Gastroesophageal sphincter (tissue), 4 donors: ENCODE results near the gene PGBD4. TPM values are rescaled to one million over a fixed set of nuclear protein-coding genes. Genes with fewer than 3 reads are reported as not detected.

Source experiments
- ATAC-seq: fragments of 150-250 bp; one replicate; pipeline ENCODE4 v1.9.1; 2016; ENCODE audit warnings: mild to moderate bottlenecking, moderate library complexity
- H3K27ac ChIP-seq, 4 donors: fragments of 200-600 bp; sonication (generic) in 3 of 4; 1 replicate in 3 of 4; 2 replicates in 1 of 4; pipeline ENCODE4 v1.5.1; 2016 to 2019
- H3K27me3 ChIP-seq: fragments of 200-600 bp; sonication (generic); one replicate; pipeline ENCODE4 v1.5.1; 2019
- H3K36me3 ChIP-seq, 2 donors: fragments of 200-600 bp; sonication (generic); one replicate each; pipeline ENCODE4 v1.5.1; 2019; ENCODE audit warnings: control low read depth in 1 of 2
- H3K4me1 ChIP-seq, 3 donors: fragments of 200-600 bp; sonication (generic); 1 replicate in 2 of 3; 2 replicates in 1 of 3; pipeline ENCODE4 v1.5.1; 2016 to 2019; ENCODE audit warnings: control low read depth in 2 of 3
- H3K4me3 ChIP-seq, 2 donors: fragments of 200-600 bp; sonication (generic); one replicate each; pipeline ENCODE4 v1.5.1; 2019; ENCODE audit warnings: mild to moderate bottlenecking in 1 of 2, moderate library complexity in 1 of 2
- H3K9me3 ChIP-seq, 3 donors: fragments of 200-600 bp; sonication (generic); one replicate each; pipeline ENCODE4 v1.5.1; 2017 to 2019; ENCODE audit warnings: control low read depth in 2 of 3
- CTCF ChIP-seq, 4 experiments: fragments of 200-600 bp in 2 of 4; fragments of 450-650 bp in 2 of 4; sonication (generic) in 1 of 4; IDR thresholded peaks; one replicate each; pipeline ENCODE4 v1.5.1; 2017 to 2019; ENCODE audit warnings: antibody characterized with exemption in 4 of 4, mild to moderate bottlenecking in 2 of 4, moderate library complexity in 2 of 4
- EP300 ChIP-seq: sonication (generic); formaldehyde crosslinking; IDR thresholded peaks from one replicate; pipeline ENCODE4 v1.6.1; 2017; ENCODE audit warnings: antibody characterized with exemption, mild to moderate bottlenecking
- POLR2A ChIP-seq, 2 donors: fragments of 450-650 bp; IDR thresholded peaks; one replicate each; pipeline ENCODE4 v1.6.1; 2017; ENCODE audit warnings: antibody characterized with exemption in 2 of 2, mild to moderate bottlenecking in 2 of 2, moderate library complexity in 1 of 2
- POLR2AphosphoS5 ChIP-seq: sonication (generic); formaldehyde crosslinking; IDR thresholded peaks from one replicate; pipeline ENCODE4 v1.6.1; 2017; ENCODE audit warnings: antibody characterized with exemption
- WGBS, 2 donors: methylation state at CpG; one replicate each; pipeline ENCODE4 v1.1.5; 2018; ENCODE audit warnings: low coverage in 1 of 2; 5-methylcytosine and 5-hydroxymethylcytosine counted together
- total RNA-seq, 4 donors: library from RNA; depleted of rRNA; stranded (reverse); fragments of >200 nt; gene quantifications; one replicate each; pipeline ENCODE4 v1.1.0, GENCODE V29; 2016

Gene PGBD4
- total RNA-seq, 4 donors from 2014 or later: 0.82 to 1.6 (median 1.4) TPM

- no peak for TF ChIP-seq POLR2AphosphoS5
- no peak for TF ChIP-seq CTCF (IDR thresholded peaks at IDR 0.05)
- TF ChIP-seq POLR2A (IDR thresholded peaks at IDR 0.05): no peak
- no peak overlapping the region for H3K27ac ChIP-seq
- H3K36me3 ChIP-seq: no peaks in the 10 kb centered on the region
- H3K4me1 ChIP-seq: no peaks in the 10 kb centered on the region
- H3K27me3 ChIP-seq: no peaks in the 10 kb centered on the region
- H3K4me3 ChIP-seq: no peak overlapping the region
- H3K9me3 ChIP-seq: no peaks in the 10 kb centered on the region
- ATAC-seq: no peak
Measured at GRCh38 chr15:34126522-34126921, 24.6 kb downstream of the PGBD4 start.

GRCh38 chr15:34128898-34129297 lies 27.0 kb downstream of the PGBD4 start:
- no peak for ATAC-seq
- H3K27ac ChIP-seq: no peak overlapping the region
- H3K4me3 ChIP-seq: no peak overlapping the region
- no peaks in the 10 kb centered on the region for H3K27me3 ChIP-seq
- H3K4me1 ChIP-seq: no peaks in the 10 kb centered on the region
- H3K36me3 ChIP-seq: no peaks in the 10 kb centered on the region
- 47 to 50% methylated on average over 2 of the region's 2 CpGs for WGBS, 2 donors
- no peaks in the 10 kb centered on the region for H3K9me3 ChIP-seq
- no peak for TF ChIP-seq EP300
- TF ChIP-seq POLR2AphosphoS5: no peak
- TF ChIP-seq POLR2A (IDR thresholded peaks at IDR 0.05): no peak
- TF ChIP-seq CTCF (IDR thresholded peaks at IDR 0.05): no peak

- Histone ChIP-seq H3K27me3 (no peaks in the 10 kb centered on the region), H3K4me3 (no peak overlapping the region), H3K9me3 (no peaks in the 10 kb centered on the region), H3K4me1 (no peaks in the 10 kb centered on the region), H3K36me3 (peaks cover 0 to 6% of the 10 kb centered on the region in 2 donors), H3K27ac (no peak overlapping the region)
- no peak for ATAC-seq
- TF ChIP-seq EP300: no peak
- no peak for TF ChIP-seq POLR2AphosphoS5
- 75 to 89% methylated on average over 1 of the region's 1 CpG for WGBS, 2 donors
Measured at GRCh38 chr15:34132881-34133280, 31.0 kb downstream of the PGBD4 start.

GRCh38 chr15:34133511-34133910 lies 31.6 kb downstream of the PGBD4 start:
- Histone ChIP-seq H3K4me3 (no peak overlapping the region), H3K27me3 (no peaks in the 10 kb centered on the region), H3K9me3 (no peaks in the 10 kb centered on the region), H3K36me3 (peaks cover 0 to 12% of the 10 kb centered on the region in 2 donors), H3K4me1 (no peaks in the 10 kb centered on the region), H3K27ac (no peak overlapping the region)
- no peak for ATAC-seq
- WGBS, 2 donors: 88 to 100% methylated on average over 1 of the region's 1 CpG
- TF ChIP-seq POLR2AphosphoS5 (no peak), CTCF (IDR thresholded peaks at IDR 0.05) (no peak), EP300 (no peak)

GRCh38 chr15:34147371-34148140 lies 45.7 kb downstream of the PGBD4 start:
- no peak for ATAC-seq
- WGBS, 2 donors: 54 to 66% methylated on average over 3 to 6 of the region's 6 CpGs
- no peaks in the 10 kb centered on the region for H3K9me3 ChIP-seq

More at GRCh38 chr15:34147371-34148140, 45.7 kb downstream of the PGBD4 start:
- no peak overlapping the region for H3K27ac ChIP-seq
- no peak overlapping the region for H3K4me3 ChIP-seq
- H3K36me3 ChIP-seq: peaks cover 0 to 92% of the 10 kb centered on the region in 2 donors
- no peaks in the 10 kb centered on the region for H3K27me3 ChIP-seq
- H3K4me1 ChIP-seq: no peaks in the 10 kb centered on the region
- TF ChIP-seq POLR2A (IDR thresholded peaks at IDR 0.05) (no peak), CTCF (IDR thresholded peaks at IDR 0.05) (no peak), EP300 (no peak)
